Fibroblast of upper back skin (primary cell): ENCODE data around the gene CCDC88C.
A peak's percentile ranks its signal among the peaks of the same experiment; 100 is the strongest.

Source experiments
- DNase-seq: peaks from one replicate; pipeline ENCODE4 v3.0.0-alpha.2; 2013

The CCDC88C gene

GRCh38 chr14:91377700-91378652 is 39.6 kb downstream of the CCDC88C start:
- no peak for DNase-seq

GRCh38 chr14:91376547-91377477 is 40.8 kb downstream of the CCDC88C start:
- no peak for DNase-seq

- no peak for DNase-seq
These were observed 41.7 kb downstream of the CCDC88C start for GRCh38 chr14:91375720-91376452.

GRCh38 chr14:91374879-91375702 is 42.5 kb downstream of the CCDC88C start:
- no peak for DNase-seq

GRCh38 chr14:91374287-91374878 is 43.2 kb downstream of the CCDC88C start:
- DNase-seq = no peak

- no peak for DNase-seq
These were observed 43.9 kb downstream of the CCDC88C start for GRCh38 chr14:91373591-91374254.

GRCh38 chr14:91372671-91373495 is 44.7 kb downstream of the CCDC88C start:
- no peak for DNase-seq

- no peak for DNase-seq
These were observed 45.6 kb downstream of the CCDC88C start for GRCh38 chr14:91371990-91372375.

- no peak for DNase-seq
These were observed 46.3 kb downstream of the CCDC88C start for GRCh38 chr14:91371011-91371989.

- no peak for DNase-seq
These were observed 47.8 kb downstream of the CCDC88C start for GRCh38 chr14:91369628-91370445.

GRCh38 chr14:91368776-91369416 is 48.7 kb downstream of the CCDC88C start:
- no peak for DNase-seq

GRCh38 chr14:91367173-91368171 is 50.1 kb downstream of the CCDC88C start:
- DNase-seq = peak; percentile 51

- no peak for DNase-seq
These were observed 50.9 kb downstream of the CCDC88C start for GRCh38 chr14:91366749-91367148.

GRCh38 chr14:91365552-91365951 is 52.1 kb downstream of the CCDC88C start:
- DNase-seq = no peak

- DNase-seq = no peak
These were observed 52.9 kb downstream of the CCDC88C start for GRCh38 chr14:91364524-91365270.
